Ascending aorta (tissue), 2 donors: ENCODE data around the gene CDH13. TPM values are rescaled to one million over a fixed set of nuclear protein-coding genes. Genes with fewer than 3 reads are reported as not detected.

Experiments
- DNase-seq, 2 donors: peaks; one replicate each; pipeline ENCODE4 v3.0.0-alpha.2; 2019; ENCODE audit warnings: low spot score in 2 of 2
- H3K27ac ChIP-seq, 2 donors: fragments of 200-600 bp; sonication (generic); one replicate each; pipeline ENCODE4 v1.5.1; 2016 to 2017; ENCODE audit warnings: mild to moderate bottlenecking in 1 of 2
- H3K27me3 ChIP-seq: fragments of 200-600 bp; sonication (generic); one replicate; pipeline ENCODE4 v1.5.1; 2017
- H3K36me3 ChIP-seq, 2 donors: fragments of 200-600 bp; sonication (generic); one replicate each; pipeline ENCODE4 v1.5.1; 2016
- H3K4me1 ChIP-seq, 2 donors: fragments of 200-600 bp; sonication (generic); one replicate each; pipeline ENCODE4 v1.5.1; 2016 to 2017; ENCODE audit warnings: mild to moderate bottlenecking in 1 of 2
- H3K4me3 ChIP-seq, 2 donors: fragments of 200-600 bp; sonication (generic); one replicate each; pipeline ENCODE4 v1.5.1; 2016 to 2017; ENCODE audit warnings: mild to moderate bottlenecking in 1 of 2
- H3K9me3 ChIP-seq, 2 donors: fragments of 200-600 bp; sonication (generic); one replicate each; pipeline ENCODE4 v1.5.1; 2016
- intact Hi-C: fragments of 100-400 bp; cut with DNase I; formaldehyde crosslinking; loops from one replicate; pipeline ENCODE4 v1.15.1; 2023
- total RNA-seq: library from RNA; depleted of rRNA; stranded (reverse); fragments of >200 nt; gene quantifications from one replicate; pipeline ENCODE4 v1.1.0, GENCODE V29; 2016
- TF ChIP-seq, protein P1 (sequence below), 3 experiments: fragments of 200-600 bp in 2 of 3; fragments of 450-650 bp in 1 of 3; sonication (generic) in 2 of 3; IDR thresholded peaks; one replicate each; pipeline ENCODE4 v1.5.1; 2016 to 2019; ENCODE audit warnings: antibody characterized with exemption in 3 of 3, mild to moderate bottlenecking in 1 of 3, moderate library complexity in 1 of 3

The CDH13 gene
- total RNA-seq, 1 donor from 2014 or later, result 160 TPM

DNA sequence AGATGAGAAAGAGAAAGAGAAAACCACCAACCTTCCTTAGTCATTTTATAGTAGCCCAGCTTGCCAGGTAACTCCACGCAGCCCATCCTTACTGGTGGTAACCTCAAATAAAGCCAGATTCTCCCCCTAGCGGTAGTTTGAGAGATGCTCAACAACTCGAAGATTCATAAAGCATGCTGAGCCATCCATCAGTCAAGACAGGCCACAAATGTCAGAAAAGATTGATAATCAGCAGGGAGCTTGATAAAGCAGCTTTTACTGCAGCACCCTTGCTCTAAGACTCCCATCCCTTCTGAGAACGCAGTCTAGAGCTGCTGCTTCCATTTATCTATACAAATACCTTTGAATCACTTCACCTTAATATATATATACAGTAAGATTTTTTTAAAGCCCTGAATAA lies 729.5 kb downstream of the CDH13 start:
- intact Hi-C loops, result no loop called here
- DNase-seq, result no peak

DNA sequence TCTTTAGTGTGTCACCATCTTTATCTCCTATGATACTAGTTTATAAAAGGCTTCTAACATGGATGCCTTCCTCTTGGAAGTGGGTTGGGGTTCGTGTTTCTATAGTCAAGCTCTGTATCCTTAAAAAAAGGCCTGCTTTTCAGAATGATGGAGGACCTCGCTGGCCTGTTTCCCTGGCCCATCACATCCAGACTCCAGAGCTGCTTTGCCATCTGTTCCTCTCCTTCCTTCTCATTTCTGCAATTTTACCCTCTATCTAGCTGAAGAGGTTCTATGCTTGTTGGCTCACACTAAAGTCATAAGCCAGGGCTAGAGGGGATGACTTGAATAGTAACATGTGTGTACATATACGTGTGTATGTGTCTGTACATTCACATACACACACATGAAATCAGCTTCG lies 730.2 kb downstream of the CDH13 start:
- intact Hi-C loops, result no loop called here

More for the DNA sequence above, 729.5 kb downstream of the CDH13 start:
- H3K4me3 ChIP-seq, result no peak overlapping the region
- H3K9me3 ChIP-seq, result no peaks in the 10 kb centered on the region
- TF ChIP-seq, protein P1, sequence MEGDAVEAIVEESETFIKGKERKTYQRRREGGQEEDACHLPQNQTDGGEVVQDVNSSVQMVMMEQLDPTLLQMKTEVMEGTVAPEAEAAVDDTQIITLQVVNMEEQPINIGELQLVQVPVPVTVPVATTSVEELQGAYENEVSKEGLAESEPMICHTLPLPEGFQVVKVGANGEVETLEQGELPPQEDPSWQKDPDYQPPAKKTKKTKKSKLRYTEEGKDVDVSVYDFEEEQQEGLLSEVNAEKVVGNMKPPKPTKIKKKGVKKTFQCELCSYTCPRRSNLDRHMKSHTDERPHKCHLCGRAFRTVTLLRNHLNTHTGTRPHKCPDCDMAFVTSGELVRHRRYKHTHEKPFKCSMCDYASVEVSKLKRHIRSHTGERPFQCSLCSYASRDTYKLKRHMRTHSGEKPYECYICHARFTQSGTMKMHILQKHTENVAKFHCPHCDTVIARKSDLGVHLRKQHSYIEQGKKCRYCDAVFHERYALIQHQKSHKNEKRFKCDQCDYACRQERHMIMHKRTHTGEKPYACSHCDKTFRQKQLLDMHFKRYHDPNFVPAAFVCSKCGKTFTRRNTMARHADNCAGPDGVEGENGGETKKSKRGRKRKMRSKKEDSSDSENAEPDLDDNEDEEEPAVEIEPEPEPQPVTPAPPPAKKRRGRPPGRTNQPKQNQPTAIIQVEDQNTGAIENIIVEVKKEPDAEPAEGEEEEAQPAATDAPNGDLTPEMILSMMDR (IDR thresholded peaks at IDR 0.05), result peak in 2 of 3 experiments; percentile 32 to 64
- no peaks in the 10 kb centered on the region for H3K4me1 ChIP-seq
- no peaks in the 10 kb centered on the region for H3K27me3 ChIP-seq
- H3K27ac ChIP-seq, result no peak overlapping the region
- no peaks in the 10 kb centered on the region for H3K36me3 ChIP-seq

GRCh38 chr16:83363521-83363920 lies 736.8 kb downstream of the CDH13 start:
- no peak overlapping the region for H3K27ac ChIP-seq
- no peak for DNase-seq
- H3K4me3 ChIP-seq, result no peak overlapping the region
- no peaks in the 10 kb centered on the region for H3K4me1 ChIP-seq
- H3K9me3 ChIP-seq, result no peaks in the 10 kb centered on the region
- no peaks in the 10 kb centered on the region for H3K27me3 ChIP-seq
- intact Hi-C loops, result no loop called here
- no peaks in the 10 kb centered on the region for H3K36me3 ChIP-seq
- TF ChIP-seq, protein P1 (IDR thresholded peaks at IDR 0.05), result no peak

More for the DNA sequence above, 730.2 kb downstream of the CDH13 start:
- Histone ChIP-seq H3K4me3 (no peak overlapping the region), H3K27me3 (no peaks in the 10 kb centered on the region), H3K9me3 (no peaks in the 10 kb centered on the region), H3K36me3 (no peaks in the 10 kb centered on the region), H3K27ac (no peak overlapping the region), H3K4me1 (no peaks in the 10 kb centered on the region)
- DNase-seq, result no peak
- TF ChIP-seq, protein P1 (IDR thresholded peaks at IDR 0.05), result no peak

- Histone ChIP-seq H3K9me3 (no peaks in the 10 kb centered on the region), H3K27ac (no peak overlapping the region), H3K4me1 (no peaks in the 10 kb centered on the region), H3K4me3 (no peak overlapping the region), H3K27me3 (no peaks in the 10 kb centered on the region), H3K36me3 (no peaks in the 10 kb centered on the region)
- intact Hi-C loops, result no loop called here
- TF ChIP-seq, protein P1 (IDR thresholded peaks at IDR 0.05), result no peak
- DNase-seq, result no peak
Observed at GRCh38 chr16:83365166-83365565, 738.4 kb downstream of the CDH13 start.

DNA sequence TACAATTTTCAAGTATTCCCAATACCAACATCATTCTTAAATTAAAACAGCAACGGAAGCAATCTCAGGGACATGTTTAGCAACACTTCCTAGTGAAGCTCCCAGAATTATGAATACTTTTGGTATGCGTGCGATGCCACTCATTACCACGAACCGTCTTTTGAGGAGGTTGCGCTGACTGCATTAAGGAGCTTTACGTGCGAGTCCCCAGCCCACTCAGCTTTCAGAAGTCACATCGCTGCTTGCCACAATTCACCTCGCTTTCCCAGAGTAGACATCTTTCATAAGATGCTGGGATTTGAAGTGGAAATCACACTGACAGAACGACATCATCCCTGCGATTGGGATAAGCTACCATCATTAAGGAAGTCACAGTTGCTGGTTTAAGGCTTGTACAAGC lies 739.5 kb downstream of the CDH13 start:
- Histone ChIP-seq H3K27me3 (no peaks in the 10 kb centered on the region), H3K9me3 (no peaks in the 10 kb centered on the region), H3K36me3 (no peaks in the 10 kb centered on the region), H3K27ac (no peak overlapping the region), H3K4me1 (no peaks in the 10 kb centered on the region), H3K4me3 (no peak overlapping the region)
- intact Hi-C loops, result no loop called here
- TF ChIP-seq, protein P1 (IDR thresholded peaks at IDR 0.05), result no peak
- DNase-seq, result no peak

DNA sequence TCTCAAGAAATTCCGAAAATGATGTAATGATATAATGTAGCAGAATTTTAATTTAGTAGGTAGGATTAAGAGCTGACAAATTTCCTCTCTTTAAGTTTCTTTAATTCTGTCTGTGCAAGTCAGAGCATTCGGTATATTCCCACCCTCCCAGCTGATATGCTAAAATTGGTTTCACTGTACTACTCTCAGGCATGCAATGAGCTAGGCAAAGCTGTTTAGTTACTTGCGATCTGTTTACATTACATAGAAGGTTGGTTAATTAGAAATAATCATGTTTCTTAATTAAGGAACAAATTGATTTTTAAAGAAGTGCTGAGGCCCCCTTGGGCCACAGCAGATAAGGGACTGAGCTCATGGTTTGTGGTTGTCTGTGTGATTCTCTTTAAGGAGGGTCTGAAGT lies 748.2 kb downstream of the CDH13 start:
- no peak for DNase-seq
- Histone ChIP-seq H3K27me3 (no peaks in the 10 kb centered on the region), H3K4me3 (no peak overlapping the region), H3K27ac (no peak overlapping the region), H3K36me3 (no peaks in the 10 kb centered on the region), H3K9me3 (no peaks in the 10 kb centered on the region), H3K4me1 (no peaks in the 10 kb centered on the region)
- TF ChIP-seq, protein P1 (IDR thresholded peaks at IDR 0.05), result no peak
- intact Hi-C loops, result no loop called here
